Ovary (tissue), 9 donors: Measurements from ENCODE around the gene N4BP3. TPM values are rescaled to one million over a fixed set of nuclear protein-coding genes. Genes with fewer than 3 reads are reported as not detected.

ENCODE experiments used
- DNase-seq, 5 donors: peaks; one replicate each; pipeline ENCODE4 v3.0.0-alpha.2; 2019 to 2020
- H3K27ac ChIP-seq, 2 donors: fragments of 200-600 bp; one replicate each; pipeline versions ENCODE4 v1.5.1 to v1.8.0; 2019 to 2022
- H3K27me3 ChIP-seq: fragments of 200-600 bp; one replicate; pipeline ENCODE4 v1.8.0; 2022
- H3K36me3 ChIP-seq: fragments of 200-600 bp; sonication (generic); one replicate; pipeline ENCODE4 v1.5.1; 2019
- H3K4me1 ChIP-seq: one replicate; pipeline ENCODE4 v1.8.1; 2013; ENCODE audit warnings: mild to moderate bottlenecking, moderate library complexity; ENCODE audit not compliant: insufficient read depth
- H3K4me3 ChIP-seq: fragments of 200-600 bp; sonication (generic); one replicate; pipeline ENCODE4 v1.5.1; 2017
- H3K9me3 ChIP-seq, 2 donors: fragments of 200-600 bp in 1 of 2; sonication (generic) in 1 of 2; one replicate each; pipeline versions ENCODE4 v1.5.1 to v1.8.1; 2013 to 2019; ENCODE audit warnings: mild to moderate bottlenecking in 1 of 2, moderate library complexity in 1 of 2
- EP300 ChIP-seq: sonication (generic); formaldehyde crosslinking; IDR thresholded peaks from one replicate; pipeline ENCODE4 v1.6.1; 2017; ENCODE audit warnings: antibody characterized with exemption
- POLR2A ChIP-seq: fragments of 450-650 bp; IDR thresholded peaks from one replicate; pipeline ENCODE4 v1.6.1; 2017; ENCODE audit warnings: antibody characterized with exemption, mild to moderate bottlenecking, moderate library complexity
- WGBS, 3 donors: extraction: QIAGEN DNeasy Blood & Tissue Kit in 1 of 3; methylation state at CpG; one replicate each; pipeline versions ENCODE4 v1.1.5 to v1.1.7; 2013 to 2017; 5-methylcytosine and 5-hydroxymethylcytosine counted together
- intact Hi-C, 4 donors: fragments of 100-400 bp; cut with DNase I; formaldehyde crosslinking; loops; one replicate each; pipeline versions ENCODE4 v1.11.0 to v1.15.1; 2022 to 2023
- polyA plus RNA-seq, 2 donors: library from polyadenylated mRNA; stranded (reverse); fragments of 200-250 nt in 1 of 2; fragments of 350-450 nt in 1 of 2; fragmentation: Illumina TruSeq in 1 of 2; extraction: RNeasy Lipid Tissue Mini Kit (QIAGEN cat#74804) in 1 of 2; gene quantifications; one replicate each; pipeline ENCODE4 v1.2.3, GENCODE V29; 2013 to 2014
- total RNA-seq, 7 donors: library from RNA; depleted of rRNA in 2 of 7; stranded (reverse); fragments of >200 nt in 2 of 7; fragmentation: NEBNext Ultra II Directional in 3 of 7; extraction: Animal tissue kit (Norgen Biotek cat#: 25700) in 3 of 7; gene quantifications; one replicate each; pipeline versions ENCODE4 v1.1.0 to v1.2.4, GENCODE V29; 2016 to 2023
- TF ChIP-seq, protein P1 (sequence below), 3 donors: fragments of 450-650 bp in 2 of 3; fragments of 200-600 bp in 1 of 3; IDR thresholded peaks; one replicate each; pipeline versions ENCODE4 v1.5.1 to v1.8.0; 2016 to 2022; ENCODE audit warnings: antibody characterized with exemption in 3 of 3, mild to moderate bottlenecking in 1 of 3
- donor health status: DM: no; HTN: no; CAD: no; lungs with moderate emphysema.
- donor health status: DM: no; HTN: no; CAD: no.
- donor health status: Bipolar disorder and iron deficiency.
- donor health status: DM: yes; HTN: yes; CAD: no.
- donor health status: DM: no; HTN: no; CAD: no.
- donor health status: DM: yes; HTN: yes; CAD: no.

The N4BP3 gene
- total and polyA plus RNA-seq, 9 donors: 0.40 to 1.8 (median 0.58) TPM

DNA sequence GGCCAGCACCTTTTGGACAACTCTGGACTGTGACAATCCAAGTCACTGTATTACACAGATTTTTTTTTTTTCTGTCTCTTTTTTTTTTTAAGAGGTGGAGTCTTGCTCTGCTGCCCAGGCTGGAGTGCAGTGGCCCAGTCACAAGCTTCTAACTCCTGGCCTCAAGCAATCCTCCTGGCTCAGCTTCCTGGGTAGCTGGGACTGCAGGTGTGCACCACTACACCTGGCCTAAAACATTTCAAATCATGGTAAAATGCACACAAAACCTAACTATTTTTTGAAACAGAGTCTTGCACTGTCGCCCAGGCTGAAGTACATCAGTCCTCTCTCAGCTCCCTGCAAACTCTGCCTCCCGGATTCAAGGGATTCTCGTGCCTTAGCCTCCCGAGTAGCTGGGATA, 7.2 kb upstream of the N4BP3 start:
- H3K27me3 ChIP-seq: no peaks in the 10 kb centered on the region
- WGBS, 3 donors: 62 to 67% (median 65%) methylated on average over 4 of the region's 4 CpGs
- TF ChIP-seq POLR2A (no peak), EP300 (no peak)
- TF ChIP-seq, protein P1, sequence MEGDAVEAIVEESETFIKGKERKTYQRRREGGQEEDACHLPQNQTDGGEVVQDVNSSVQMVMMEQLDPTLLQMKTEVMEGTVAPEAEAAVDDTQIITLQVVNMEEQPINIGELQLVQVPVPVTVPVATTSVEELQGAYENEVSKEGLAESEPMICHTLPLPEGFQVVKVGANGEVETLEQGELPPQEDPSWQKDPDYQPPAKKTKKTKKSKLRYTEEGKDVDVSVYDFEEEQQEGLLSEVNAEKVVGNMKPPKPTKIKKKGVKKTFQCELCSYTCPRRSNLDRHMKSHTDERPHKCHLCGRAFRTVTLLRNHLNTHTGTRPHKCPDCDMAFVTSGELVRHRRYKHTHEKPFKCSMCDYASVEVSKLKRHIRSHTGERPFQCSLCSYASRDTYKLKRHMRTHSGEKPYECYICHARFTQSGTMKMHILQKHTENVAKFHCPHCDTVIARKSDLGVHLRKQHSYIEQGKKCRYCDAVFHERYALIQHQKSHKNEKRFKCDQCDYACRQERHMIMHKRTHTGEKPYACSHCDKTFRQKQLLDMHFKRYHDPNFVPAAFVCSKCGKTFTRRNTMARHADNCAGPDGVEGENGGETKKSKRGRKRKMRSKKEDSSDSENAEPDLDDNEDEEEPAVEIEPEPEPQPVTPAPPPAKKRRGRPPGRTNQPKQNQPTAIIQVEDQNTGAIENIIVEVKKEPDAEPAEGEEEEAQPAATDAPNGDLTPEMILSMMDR (IDR thresholded peaks at IDR 0.05): no peak
- no peak overlapping the region for H3K4me3 ChIP-seq
- H3K27ac ChIP-seq: no peak overlapping the region
- no peak for DNase-seq
- no peaks in the 10 kb centered on the region for H3K9me3 ChIP-seq
- H3K4me1 ChIP-seq: no peaks in the 10 kb centered on the region
- intact Hi-C loops: no loop called here
- H3K36me3 ChIP-seq: no peaks in the 10 kb centered on the region

DNA sequence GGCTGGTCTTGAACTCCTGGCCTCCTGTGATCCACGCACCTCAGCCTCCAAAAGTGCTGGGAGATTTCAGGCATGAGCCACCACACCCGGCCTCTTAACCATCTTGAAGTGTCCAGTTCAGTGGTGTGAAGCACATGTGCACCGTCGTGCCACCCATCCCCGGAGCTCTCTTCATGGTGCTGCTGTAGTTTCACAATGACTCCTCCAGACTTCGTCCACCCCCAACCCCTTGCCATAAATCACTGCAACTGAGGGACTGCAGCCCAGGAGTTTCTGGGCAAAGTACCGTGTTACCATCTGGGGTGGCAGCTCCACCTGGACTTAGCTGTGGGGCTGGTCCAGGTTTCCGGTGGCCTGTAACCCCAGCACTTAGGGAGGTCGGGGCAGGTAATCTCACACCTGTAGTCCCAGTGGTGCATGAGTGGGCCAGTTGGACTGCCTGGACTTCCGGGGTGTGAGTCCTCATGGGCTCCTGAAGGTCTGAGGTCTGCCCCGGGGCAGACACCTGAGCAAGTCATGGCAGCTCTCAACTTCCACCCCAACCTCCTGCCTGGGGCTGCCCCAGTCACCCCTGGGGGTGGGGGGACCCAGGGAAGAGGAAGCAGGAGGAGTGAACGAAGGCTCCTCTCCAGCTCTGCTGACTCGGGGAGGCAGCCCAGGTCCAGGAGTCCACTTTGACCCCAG, 6.6 kb upstream of the N4BP3 start:
- H3K27ac ChIP-seq: no peak overlapping the region
- TF ChIP-seq, protein P1 (IDR thresholded peaks at IDR 0.05): no peak
- TF ChIP-seq POLR2A (no peak), EP300 (no peak)
- intact Hi-C loops: no loop called here

DNA sequence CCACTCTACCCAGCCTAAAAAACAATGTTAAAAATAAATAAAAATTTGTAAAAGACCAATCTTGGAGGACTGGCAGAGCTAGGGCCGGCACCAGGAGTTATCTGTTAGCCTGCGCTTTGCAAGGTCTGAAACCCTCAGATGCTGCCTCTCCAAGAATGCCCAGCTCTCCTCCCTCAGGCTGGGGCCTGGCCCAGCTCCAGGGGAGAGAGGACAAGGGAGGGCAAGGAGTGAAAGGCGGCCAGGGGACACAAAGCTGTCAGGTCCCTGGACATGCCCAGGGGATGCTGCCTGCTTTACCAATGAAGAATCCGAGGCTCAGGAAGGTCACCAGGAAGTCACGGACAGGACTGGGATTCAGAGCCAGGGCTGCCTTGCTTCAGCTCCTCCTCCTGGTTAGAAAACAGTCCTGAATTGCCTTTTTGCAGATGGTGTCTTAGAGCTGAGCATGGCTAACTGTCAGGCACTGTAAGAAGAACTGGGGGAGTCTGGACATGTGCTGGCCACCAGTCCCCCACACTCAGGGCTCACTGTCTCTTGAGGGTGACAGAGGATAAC, 5.5 kb upstream of the N4BP3 start:
- no peaks in the 10 kb centered on the region for H3K27me3 ChIP-seq
- no peak for DNase-seq
- no peaks in the 10 kb centered on the region for H3K36me3 ChIP-seq
- no peaks in the 10 kb centered on the region for H3K4me1 ChIP-seq
- intact Hi-C loops: no loop called here
- 30 to 38% (median 37%) methylated on average over 5 of the region's 5 CpGs for WGBS, 3 donors
- TF ChIP-seq POLR2A: no peak
- TF ChIP-seq EP300: no peak
- H3K9me3 ChIP-seq: no peaks in the 10 kb centered on the region
- H3K4me3 ChIP-seq: no peak overlapping the region
- no peak overlapping the region for H3K27ac ChIP-seq

More for the DNA sequence above, 6.6 kb upstream of the N4BP3 start:
- 58 to 66% (median 59%) methylated on average over 13 of the region's 13 CpGs for WGBS, 3 donors
- Histone ChIP-seq H3K27me3 (no peaks in the 10 kb centered on the region), H3K4me1 (no peaks in the 10 kb centered on the region), H3K4me3 (no peak overlapping the region), H3K9me3 (no peaks in the 10 kb centered on the region), H3K36me3 (no peaks in the 10 kb centered on the region)
- no peak for DNase-seq

DNA sequence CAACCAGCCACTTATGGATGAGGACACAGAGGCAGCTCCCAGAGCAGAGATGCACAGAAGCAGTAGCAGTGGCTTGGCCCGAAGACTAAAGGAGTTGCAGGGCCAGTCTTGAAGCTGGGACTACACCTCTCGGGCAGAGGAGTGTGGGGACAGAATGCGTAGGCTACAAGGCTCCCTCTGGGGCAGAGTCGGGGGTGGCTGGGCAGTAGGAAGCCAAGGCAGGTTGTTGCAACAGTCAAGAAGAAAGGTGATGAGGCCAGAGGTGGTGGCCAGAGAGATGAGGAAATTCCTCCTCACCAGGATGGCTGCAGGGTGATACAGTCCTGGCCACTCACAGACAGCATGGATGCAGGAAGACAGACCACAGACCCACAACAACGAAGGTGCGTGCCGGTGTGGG, 4.9 kb upstream of the N4BP3 start:
- intact Hi-C loops: no loop called here
- H3K4me3 ChIP-seq: no peak overlapping the region
- DNase-seq: no peak
- WGBS, 3 donors: 85 to 90% (median 87%) methylated on average over 7 of the region's 7 CpGs
- no peak overlapping the region for H3K27ac ChIP-seq
- H3K36me3 ChIP-seq: no peaks in the 10 kb centered on the region
- H3K4me1 ChIP-seq: no peaks in the 10 kb centered on the region
- no peaks in the 10 kb centered on the region for H3K9me3 ChIP-seq
- TF ChIP-seq, protein P1 (IDR thresholded peaks at IDR 0.05): no peak
- TF ChIP-seq EP300 (no peak), POLR2A (no peak)
- no peaks in the 10 kb centered on the region for H3K27me3 ChIP-seq

DNA sequence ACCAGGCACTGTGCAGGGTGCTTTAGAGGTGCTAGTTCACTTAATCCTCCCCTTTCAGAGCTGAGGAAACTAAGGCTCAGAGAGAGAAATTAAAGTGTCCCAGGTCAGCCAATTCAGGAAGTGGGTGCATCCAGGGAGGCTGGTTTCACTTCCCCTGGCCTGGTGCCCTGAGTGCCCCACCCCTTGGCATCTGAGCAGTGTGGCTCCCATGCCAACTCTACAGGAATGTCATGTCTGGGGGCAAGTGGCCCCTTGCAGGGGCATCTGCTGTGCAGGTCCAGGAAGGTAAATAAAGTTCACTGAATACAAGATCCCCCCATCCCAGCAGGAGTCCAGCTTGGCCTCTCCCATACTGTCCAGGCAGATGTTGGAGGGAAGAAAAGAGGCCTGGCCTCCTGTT, 4.4 kb upstream of the N4BP3 start:
- H3K27ac ChIP-seq: no peak overlapping the region
- intact Hi-C loops: no loop called here
- H3K9me3 ChIP-seq: no peaks in the 10 kb centered on the region

More for the DNA sequence above, 4.4 kb upstream of the N4BP3 start:
- no peak for DNase-seq
- Histone ChIP-seq H3K36me3 (no peaks in the 10 kb centered on the region), H3K27me3 (no peaks in the 10 kb centered on the region), H3K4me3 (no peak overlapping the region), H3K4me1 (no peaks in the 10 kb centered on the region)
- TF ChIP-seq POLR2A (no peak), EP300 (no peak)
- TF ChIP-seq, protein P1 (IDR thresholded peaks at IDR 0.05): no peak
